ENCODE measurements around the gene SRD5A2.
"Not testable (repeated sequence)": the region's sequence is repeated elsewhere in the genome, so short reads cannot be mapped to it uniquely, and the experiment has no call there.

The SRD5A2 gene

GRCh38 chr2:31533036-31533435 lies 47.7 kb downstream of the SRD5A2 start:
- no peak for DNase-seq (ENCODE audit: low read depth in 3 of 3)

GRCh38 chr2:31531101-31531500 lies 49.6 kb downstream of the SRD5A2 start:
- no peak for DNase-seq (ENCODE audit: low read depth in 3 of 3)

GRCh38 chr2:31529256-31529655 lies 51.5 kb downstream of the SRD5A2 start:
- no peak for DNase-seq (ENCODE audit: low read depth in 3 of 3)

GRCh38 chr2:31528823-31529222 lies 51.9 kb downstream of the SRD5A2 start:
- no peak for DNase-seq (ENCODE audit: low read depth in 3 of 3)

GRCh38 chr2:31526946-31527732 lies 53.6 kb downstream of the SRD5A2 start:
- DNase-seq (ENCODE audit: low read depth in 3 of 3) = no peak

- DNase-seq (ENCODE audit: low read depth in 3 of 3) = no peak
Observed at GRCh38 chr2:31525876-31526275, 54.9 kb downstream of the SRD5A2 start.

- DNase-seq (ENCODE audit: low read depth in 3 of 3) = no peak
Observed at GRCh38 chr2:31524592-31524991, 56.1 kb downstream of the SRD5A2 start.

- DNase-seq (ENCODE audit: low read depth in 3 of 3) = peak; percentile 16 to 48 (median 37)
Observed at GRCh38 chr2:31523871-31524492, 56.8 kb downstream of the SRD5A2 start.

- no peak for DNase-seq (ENCODE audit: low read depth in 3 of 3)
Observed at GRCh38 chr2:31522786-31523185, 58.0 kb downstream of the SRD5A2 start.

GRCh38 chr2:31517442-31518203 lies 63.1 kb downstream of the SRD5A2 start:
- DNase-seq (ENCODE audit: low read depth in 3 of 3) = no peak

- no peak for DNase-seq (ENCODE audit: low read depth in 3 of 3)
Observed at GRCh38 chr2:31515586-31515985, 65.2 kb downstream of the SRD5A2 start.

- DNase-seq (ENCODE audit: low read depth in 3 of 3) = no peak
Observed at GRCh38 chr2:31513553-31513952, 67.2 kb downstream of the SRD5A2 start.

- no peak for DNase-seq (ENCODE audit: low read depth in 3 of 3)
Observed at GRCh38 chr2:31511376-31511775, 69.4 kb downstream of the SRD5A2 start.

- no peak for DNase-seq (ENCODE audit: low read depth in 3 of 3)
Observed at GRCh38 chr2:31505111-31505510, 75.6 kb downstream of the SRD5A2 start.

- DNase-seq (ENCODE audit: low read depth in 3 of 3) = no peak
Observed at GRCh38 chr2:31504311-31504710, 76.4 kb downstream of the SRD5A2 start.

GRCh38 chr2:31496451-31496874 lies 84.3 kb downstream of the SRD5A2 start:
- not testable (repeated sequence) for DNase-seq (ENCODE audit: low read depth in 3 of 3)

GRCh38 chr2:31489339-31489738 lies 91.4 kb downstream of the SRD5A2 start:
- DNase-seq (ENCODE audit: low read depth in 3 of 3) = not testable (repeated sequence)

GRCh38 chr2:31483246-31483645 lies 97.5 kb downstream of the SRD5A2 start:
- DNase-seq (ENCODE audit: low read depth in 3 of 3) = no peak

- DNase-seq (ENCODE audit: low read depth in 3 of 3) = no peak
Observed at GRCh38 chr2:31476511-31477180, 104.1 kb downstream of the SRD5A2 start.

GRCh38 chr2:31475692-31476091 lies 105.0 kb downstream of the SRD5A2 start:
- DNase-seq (ENCODE audit: low read depth in 3 of 3) = no peak

GRCh38 chr2:31474296-31474695 lies 106.4 kb downstream of the SRD5A2 start:
- no peak for DNase-seq (ENCODE audit: low read depth in 3 of 3)
